SK-N-SH (cell line): ENCODE results near the gene ZNF445. TPM values are rescaled to one million over a fixed set of nuclear protein-coding genes. Genes with fewer than 3 reads are reported as not detected.

Experiments
- CTCF ChIA-PET: fragments of 300-600, 350-600 bp; formaldehyde crosslinking; extraction: SDS; loops from one replicate; lab custom pipeline; 2021; lab: Yijun Ruan, JAX
- POLR2A ChIA-PET: fragments of 350-600 bp; sonication (Branson Sonifier 250); formaldehyde crosslinking; extraction: SDS; loops from one replicate; lab custom pipeline; 2020; ENCODE audit warnings: antibody characterized with exemption, inconsistent platforms; lab: Yijun Ruan, JAX
- DNase-seq: peaks from one replicate; pipeline ENCODE4 v3.0.0; 2012
- H2AFZ ChIP-seq: fragments of 200-600 bp; sonication (generic); 2 replicates; pipeline ENCODE4 v1.8.1; 2016; ENCODE audit warnings: antibody characterized with exemption, mild to moderate bottlenecking, low read depth
- H3F3A ChIP-seq: fragments of 200-600 bp; sonication (generic); replicated peaks from 2 replicates; pipeline ENCODE3; 2016; ENCODE audit warnings: antibody characterized with exemption, mild to moderate bottlenecking; ENCODE audit not compliant: insufficient read depth
- H3K27ac ChIP-seq, 2 experiments: fragments of 200-500 bp in 1 of 2; fragments of 200-600 bp in 1 of 2; sonication (Bioruptor generic) in 1 of 2; sonication (generic), shearing (Covaris generic) in 1 of 2; 2 replicates each; pipeline versions ENCODE4 v1.5.1 to v1.6.1; 2014 to 2016; ENCODE audit warnings: low read depth in 2 of 2, inconsistent platforms in 1 of 2, low read length in 1 of 2, mild to moderate bottlenecking in 1 of 2, mixed read lengths in 1 of 2
- H3K27me3 ChIP-seq: fragments of 200-600 bp; sonication (generic), shearing (Covaris generic); 2 replicates; pipeline ENCODE4 v1.6.1; 2016; ENCODE audit warnings: mixed run types; ENCODE audit not compliant: insufficient read depth
- H3K36me3 ChIP-seq, 2 experiments: fragments of 200-500 bp in 1 of 2; fragments of 200-600 bp in 1 of 2; sonication (Bioruptor generic) in 1 of 2; sonication (generic) in 1 of 2; replicated peaks in 1 of 2; 2 replicates each; pipeline versions ENCODE3 to v1.5.1; 2014 to 2016; ENCODE audit warnings: low read length in 1 of 2, mild to moderate bottlenecking in 1 of 2; ENCODE audit not compliant: insufficient read depth in 2 of 2, control insufficient read depth in 1 of 2
- H3K4me1 ChIP-seq, 2 experiments: fragments of 200-500 bp in 1 of 2; fragments of 200-600 bp in 1 of 2; sonication (Bioruptor generic) in 1 of 2; sonication (generic), shearing (Covaris generic) in 1 of 2; 2 replicates each; pipeline versions ENCODE4 v1.5.1 to v1.6.1; 2014 to 2016; ENCODE audit warnings: low read depth in 1 of 2, low read length in 1 of 2, mixed run types in 1 of 2; ENCODE audit not compliant: insufficient read depth in 2 of 2, control insufficient read depth in 1 of 2
- H3K4me2 ChIP-seq: fragments of 200-600 bp; sonication (generic), shearing (Covaris generic); 2 replicates; pipeline ENCODE4 v1.6.1; 2017; ENCODE audit warnings: mixed run types
- H3K4me3 ChIP-seq, 2 experiments: fragments of 200-500 bp in 1 of 2; fragments of 200-600 bp in 1 of 2; sonication (Bioruptor generic) in 1 of 2; sonication (generic), shearing (Covaris generic) in 1 of 2; 2 replicates each; pipeline versions ENCODE4 v1.5.1 to v1.8.1; 2014 to 2016; ENCODE audit warnings: low read depth in 2 of 2, inconsistent platforms in 1 of 2, low read length in 1 of 2, mild to moderate bottlenecking in 1 of 2, mixed read lengths in 1 of 2, moderate library complexity in 1 of 2
- H3K79me2 ChIP-seq: fragments of 200-600 bp; sonication (generic); 2 replicates; pipeline ENCODE4 v1.8.1; 2017; ENCODE audit warnings: mild to moderate bottlenecking; ENCODE audit not compliant: insufficient read depth
- H3K9ac ChIP-seq: fragments of 200-600 bp; sonication (generic); 2 replicates; pipeline ENCODE4 v1.6.1; 2017; ENCODE audit warnings: mixed run types
- H3K9me2 ChIP-seq: fragments of 200-600 bp; sonication (generic); 2 replicates; pipeline ENCODE4 v1.6.1; 2017; ENCODE audit warnings: mixed run types
- H3K9me3 ChIP-seq: fragments of 200-600 bp; sonication (generic); 2 replicates; pipeline ENCODE4 v1.6.1; 2017; ENCODE audit warnings: mixed run types, mild to moderate bottlenecking, moderate library complexity
- H4K20me1 ChIP-seq: fragments of 200-600 bp; sonication (generic); 2 replicates; pipeline ENCODE4 v1.6.1; 2017; ENCODE audit warnings: mild to moderate bottlenecking, mixed run types; ENCODE audit not compliant: insufficient read depth
- ELF1 ChIP-seq: IDR thresholded peaks from 2 replicates; pipeline ENCODE4 v1.4.0; 2012
- EP300 ChIP-seq, 2 experiments: IDR thresholded peaks; 2 replicates each; pipeline versions ENCODE4 v1.4.0 to v1.6.1; 2012; ENCODE audit warnings: borderline replicate concordance in 1 of 2, low read depth in 1 of 2, low read length in 1 of 2
- FOSL2 ChIP-seq: IDR thresholded peaks from 2 replicates; pipeline ENCODE4 v1.4.0; 2012; ENCODE audit warnings: low read depth, mild to moderate bottlenecking, moderate library complexity, borderline replicate concordance
- FOXJ3 ChIP-seq: sonication (generic); formaldehyde crosslinking; IDR thresholded peaks from 2 replicates; pipeline ENCODE4 v1.5.1; 2020; ENCODE audit warnings: mild to moderate bottlenecking, missing genetic modification reagents
- IRF3 ChIP-seq: fragments of 150-350 bp; IDR thresholded peaks from 2 replicates; pipeline ENCODE4 v1.6.1; 2016; ENCODE audit warnings: mild to moderate bottlenecking, low read depth, low read length
- MEF2A ChIP-seq: IDR thresholded peaks from 2 replicates; pipeline ENCODE4 v1.4.0; 2012; ENCODE audit warnings: low read depth, borderline replicate concordance
- MXI1 ChIP-seq: IDR thresholded peaks from 2 replicates; pipeline ENCODE4 v1.6.1; 2012; ENCODE audit warnings: mild to moderate bottlenecking, low read depth, low read length, improper control_type of control experiment
- NFIC ChIP-seq: IDR thresholded peaks from 2 replicates; pipeline ENCODE4 v1.4.0; 2012; ENCODE audit warnings: borderline replicate concordance
- POLR2AphosphoS5 ChIP-seq: IDR thresholded peaks from 2 replicates; pipeline ENCODE4 v1.6.1; 2012; ENCODE audit warnings: low read depth, low read length
- RAD21 ChIP-seq: IDR thresholded peaks from 2 replicates; pipeline ENCODE4 v1.6.1; 2012; ENCODE audit warnings: mild to moderate bottlenecking, low read length
- RFX5 ChIP-seq: IDR thresholded peaks from 2 replicates; pipeline ENCODE4 v1.6.1; 2012; ENCODE audit warnings: mild to moderate bottlenecking, improper control_type of control experiment, low read length
- SMC3 ChIP-seq: IDR thresholded peaks from 2 replicates; pipeline ENCODE4 v1.6.1; 2012; ENCODE audit warnings: low read depth, low read length, improper control_type of control experiment
- TAF1 ChIP-seq: IDR thresholded peaks from 2 replicates; pipeline ENCODE4 v1.6.1; 2012; ENCODE audit warnings: low read depth, mild to moderate bottlenecking, low read length, moderate library complexity, borderline replicate concordance
- TEAD4 ChIP-seq: IDR thresholded peaks from 2 replicates; pipeline ENCODE4 v1.4.0; 2012; ENCODE audit warnings: mild to moderate bottlenecking, borderline replicate concordance; ENCODE audit not compliant: insufficient read depth
- YY1 ChIP-seq: IDR thresholded peaks from 2 replicates; pipeline ENCODE4 v1.4.0; 2012; ENCODE audit warnings: low read depth, mild to moderate bottlenecking
- WGBS: methylation state at CpG from one replicate; pipeline ENCODE4 v1.1.6; 2017; ENCODE audit warnings: low lambda C conversion rate; 5-methylcytosine and 5-hydroxymethylcytosine counted together
- polyA plus RNA-seq, 3 experiments: library from polyadenylated mRNA; depleted of rRNA; stranded (reverse); fragments of >200 nt; gene quantifications; 2 replicates each; pipeline ENCODE4 v1.2.3, GENCODE V29; 2012

ZNF445 gene
- polyA plus RNA-seq, 1 of the 3 experiments (the other 2 are of a cell fraction) = 2.2 TPM

GRCh38 chr3:44416031-44417030 lies 61.1 kb downstream of the ZNF445 start (continued):
- no peak for TF ChIP-seq RAD21
- TF ChIP-seq, all 33 proteins: peak for 0

GRCh38 chr3:44415421-44415820 lies 62.0 kb downstream of the ZNF445 start:
- ChIA-PET CTCF (no interaction called here), POLR2A (interaction anchor here (1.0 kb wide), 1 partner anchor 11 kb away, joined by 4 read pairs; no protein-coding TSS in a partner anchor)
- no peak for DNase-seq
- H3K27me3 ChIP-seq = no peaks in the 10 kb centered on the region
- H3K4me3 ChIP-seq = no peak overlapping the region
- H4K20me1 ChIP-seq = no peaks in the 10 kb centered on the region
- no peak overlapping the region for H2AFZ ChIP-seq
- no peaks in the 10 kb centered on the region for H3K79me2 ChIP-seq
- no peaks in the 10 kb centered on the region for H3K9me3 ChIP-seq
- H3F3A ChIP-seq = no peaks in the 10 kb centered on the region
- no peak overlapping the region for H3K4me2 ChIP-seq
- TF ChIP-seq SMC3 (no peak), NFIC (no peak), YY1 (no peak), IRF3 (no peak), FOXJ3 (CRISPR knock-in tag) (no peak), FOSL2 (no peak), MEF2A (no peak), ELF1 (no peak), POLR2AphosphoS5 (no peak), TEAD4 (no peak), EP300 (IDR thresholded peaks at IDR 0.05; ENCODE audit: borderline replicate concordance in 1 of 2, low read depth in 1 of 2, low read length in 1 of 2) (no peak), MXI1 (no peak), TAF1 (no peak), RFX5 (no peak)
- TF ChIP-seq, all 33 proteins: peak for 0
- Histone ChIP-seq H3K27ac (no peak overlapping the region), H3K9ac (no peak overlapping the region), H3K36me3 (no peaks in the 10 kb centered on the region), H3K9me2 (no peaks in the 10 kb centered on the region), H3K4me1 (peaks cover 0 to 4% of the 10 kb centered on the region in 2 experiments; a peak in 1 of 4 replicates)
- 77% methylated on average over 10 of the region's 11 CpGs for WGBS
